HG02981 (cell line): Measurements from ENCODE around the gene IFITM2.
"Not testable (repeated sequence)": the region's sequence is repeated elsewhere in the genome, so short reads cannot be mapped to it uniquely, and the experiment has no call there.

Source experiments
- ATAC-seq: cut with Tn5 transposase; IDR thresholded peaks from one replicate; pipeline ENCODE4 v1.9.1; 2021; ENCODE audit warnings: mild to moderate bottlenecking, moderate library complexity; ENCODE audit not compliant: unreplicated experiment

Gene IFITM2

DNA sequence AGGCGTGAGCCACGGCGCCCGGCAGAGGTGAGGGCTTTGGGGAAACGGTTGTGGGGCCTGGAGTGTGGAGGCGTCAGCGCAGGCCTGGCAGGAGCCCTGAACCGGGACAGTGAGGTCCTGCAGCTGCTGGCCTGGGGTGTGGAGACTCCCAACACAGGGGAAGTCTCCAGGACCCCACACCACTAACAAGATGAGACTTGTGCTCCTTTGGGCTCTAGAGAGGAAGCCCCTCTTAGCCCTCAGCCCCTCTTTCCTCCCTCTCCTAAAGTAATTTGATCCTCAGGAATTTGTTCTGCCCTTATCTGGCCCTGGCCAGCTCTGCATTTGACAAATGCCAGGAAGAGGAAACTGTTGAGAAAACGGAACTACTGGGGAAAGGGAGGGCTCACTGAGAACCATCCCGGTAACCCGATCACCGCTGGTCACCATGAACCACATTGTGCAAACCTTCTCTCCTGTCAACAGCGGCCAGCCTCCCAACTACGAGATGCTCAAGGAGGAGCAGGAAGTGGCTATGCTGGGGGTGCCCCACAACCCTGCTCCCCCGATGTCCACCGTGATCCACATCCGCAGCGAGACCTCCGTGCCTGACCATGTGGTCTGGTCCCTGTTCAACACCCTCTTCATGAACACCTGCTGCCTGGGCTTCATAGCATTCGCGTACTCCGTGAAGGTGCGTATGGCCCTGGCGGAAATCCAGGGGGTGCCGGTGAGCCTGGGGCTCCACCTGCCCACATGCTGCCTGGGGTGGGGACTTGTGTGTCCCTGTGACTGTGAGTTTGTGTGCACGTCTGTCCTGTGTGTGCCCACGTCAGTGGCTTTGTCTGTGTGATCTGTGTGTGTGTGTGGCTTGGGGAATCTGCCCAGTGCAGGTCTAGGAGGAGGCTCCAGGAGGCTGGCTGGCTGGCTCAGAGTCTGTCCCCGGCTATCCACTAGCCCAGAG lies at the start of gene IFITM2:
Gene IFITM2, plus strand, starts transcription at position 51 of the 943 bp plus-strand sequence. Its CDS starts 377 bp downstream, at position 428.
- ATAC-seq = not testable (repeated sequence)

DNA sequence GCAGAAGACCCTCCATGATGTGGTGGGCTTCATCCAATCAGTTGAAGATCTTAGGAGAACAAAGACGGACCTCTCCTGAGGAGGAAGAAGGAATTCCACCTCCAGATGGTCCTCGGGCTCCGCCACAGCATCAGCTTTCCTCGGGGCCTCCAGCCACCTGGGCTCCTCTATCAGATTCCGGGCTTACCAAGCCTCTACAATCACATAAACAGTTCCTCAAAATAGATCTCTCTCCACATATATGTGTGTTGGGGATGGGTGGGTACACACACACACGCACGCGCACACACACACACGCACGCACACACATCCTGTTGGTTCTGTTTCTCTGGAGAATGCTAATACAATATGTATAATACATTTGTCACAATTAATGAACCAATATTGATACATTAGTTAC lies 48.2 kb upstream of the IFITM2 start:
- no peak for ATAC-seq

GRCh38 chr11:261624-262023 lies 46.0 kb upstream of the IFITM2 start:
- no peak for ATAC-seq

DNA sequence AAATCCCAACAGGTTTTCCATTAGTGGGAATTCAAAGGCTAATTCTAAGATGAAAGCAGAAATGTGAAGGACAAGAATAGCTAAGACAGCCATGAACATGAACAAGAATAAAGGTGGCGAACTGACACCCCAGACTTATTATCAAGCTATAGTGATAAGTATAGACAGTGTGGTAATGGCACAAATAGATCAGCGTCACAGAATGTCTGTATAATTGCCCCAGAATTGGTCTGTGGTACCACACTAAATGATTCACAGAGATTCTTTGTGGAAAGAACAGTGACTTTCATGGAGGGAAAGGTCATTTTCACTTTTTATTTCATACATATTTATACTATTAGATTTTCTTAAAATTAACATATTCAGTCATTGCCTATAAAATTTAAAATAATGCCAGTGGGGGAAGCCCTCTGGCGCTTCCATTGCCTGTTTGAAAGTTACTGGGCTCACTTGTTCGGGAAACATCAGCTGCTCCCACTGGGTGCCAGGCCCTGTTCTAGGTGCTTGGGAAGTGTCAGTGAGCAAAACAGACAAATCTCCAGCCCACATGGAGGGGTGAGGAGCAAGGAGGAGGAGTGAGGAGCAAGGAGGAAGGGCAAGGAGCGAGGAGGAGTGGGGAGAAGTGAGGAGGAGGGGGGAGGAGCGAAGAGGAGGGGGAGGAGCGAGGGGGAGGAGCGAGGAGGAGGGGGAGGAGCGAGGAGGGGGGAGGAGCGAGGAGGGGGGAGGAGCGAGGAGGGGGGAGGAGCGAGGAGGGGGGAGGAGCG lies 40.8 kb upstream of the IFITM2 start:
- no peak for ATAC-seq

GRCh38 chr11:267491-267994 lies 40.1 kb upstream of the IFITM2 start:
- ATAC-seq = no peak

GRCh38 chr11:268716-269145 lies 38.9 kb upstream of the IFITM2 start:
- peak; percentile 45 for ATAC-seq

DNA sequence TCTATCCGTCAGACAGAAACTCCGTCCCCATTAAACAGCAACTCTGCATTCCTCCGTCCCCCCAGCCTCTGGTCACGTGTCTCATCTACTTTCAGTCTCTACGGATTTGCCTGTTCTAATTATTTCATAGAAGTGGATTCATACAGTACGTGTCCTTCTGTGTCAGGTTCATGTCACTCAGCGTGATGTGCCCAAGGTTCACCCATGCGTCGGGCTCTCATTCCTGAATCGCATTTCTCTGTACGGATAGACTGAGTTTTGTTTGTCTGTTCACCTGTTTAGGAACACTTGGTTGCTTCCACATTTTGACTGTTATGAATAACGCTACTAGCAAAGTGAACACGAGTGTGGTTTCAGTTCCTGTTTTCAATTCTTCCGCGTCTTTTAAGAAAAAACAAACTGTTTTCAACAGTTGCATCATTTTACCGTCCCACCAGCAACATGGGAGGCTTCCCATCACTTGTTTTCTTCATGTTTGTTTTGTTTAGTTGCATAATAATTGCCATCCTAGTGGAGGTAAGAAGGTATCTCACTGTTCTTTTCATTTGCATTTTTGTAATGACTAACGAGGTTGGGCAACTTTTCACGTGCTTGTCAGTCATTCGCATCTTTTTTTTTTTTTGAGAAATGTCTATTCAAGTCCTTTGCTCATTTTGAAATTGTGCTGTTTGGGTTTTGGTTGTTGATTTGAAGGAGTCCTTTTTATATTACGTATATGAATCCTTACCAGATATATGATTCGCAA lies 38.3 kb upstream of the IFITM2 start:
- ATAC-seq = peak; percentile 64

GRCh38 chr11:270451-271318 lies 36.9 kb upstream of the IFITM2 start:
- no peak for ATAC-seq

DNA sequence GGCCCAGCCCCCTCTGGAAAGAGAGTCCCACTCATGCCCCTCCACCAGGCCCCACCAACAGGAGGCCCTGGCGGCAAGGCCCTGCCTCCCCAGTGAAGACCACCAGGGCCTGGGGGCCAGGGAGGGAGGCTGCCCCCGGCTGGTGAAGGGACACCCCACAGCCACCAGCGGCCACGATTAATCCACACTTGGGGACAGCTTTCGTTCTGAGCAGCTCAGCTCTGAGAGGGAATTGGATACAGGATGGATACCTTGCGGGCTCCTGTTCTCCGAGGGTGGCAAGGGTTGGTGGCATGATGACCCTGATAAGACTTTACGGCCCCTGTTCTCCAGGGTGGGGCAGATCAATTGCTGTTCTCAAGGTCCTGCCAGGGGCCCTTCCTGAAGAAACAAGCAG lies 36.3 kb upstream of the IFITM2 start:
- no peak for ATAC-seq

GRCh38 chr11:272195-272930 lies 35.3 kb upstream of the IFITM2 start:
- no peak for ATAC-seq

GRCh38 chr11:272931-273198 lies 34.8 kb upstream of the IFITM2 start:
- no peak for ATAC-seq

- ATAC-seq = no peak
Observed at GRCh38 chr11:276219-276618, 31.4 kb upstream of the IFITM2 start.

DNA sequence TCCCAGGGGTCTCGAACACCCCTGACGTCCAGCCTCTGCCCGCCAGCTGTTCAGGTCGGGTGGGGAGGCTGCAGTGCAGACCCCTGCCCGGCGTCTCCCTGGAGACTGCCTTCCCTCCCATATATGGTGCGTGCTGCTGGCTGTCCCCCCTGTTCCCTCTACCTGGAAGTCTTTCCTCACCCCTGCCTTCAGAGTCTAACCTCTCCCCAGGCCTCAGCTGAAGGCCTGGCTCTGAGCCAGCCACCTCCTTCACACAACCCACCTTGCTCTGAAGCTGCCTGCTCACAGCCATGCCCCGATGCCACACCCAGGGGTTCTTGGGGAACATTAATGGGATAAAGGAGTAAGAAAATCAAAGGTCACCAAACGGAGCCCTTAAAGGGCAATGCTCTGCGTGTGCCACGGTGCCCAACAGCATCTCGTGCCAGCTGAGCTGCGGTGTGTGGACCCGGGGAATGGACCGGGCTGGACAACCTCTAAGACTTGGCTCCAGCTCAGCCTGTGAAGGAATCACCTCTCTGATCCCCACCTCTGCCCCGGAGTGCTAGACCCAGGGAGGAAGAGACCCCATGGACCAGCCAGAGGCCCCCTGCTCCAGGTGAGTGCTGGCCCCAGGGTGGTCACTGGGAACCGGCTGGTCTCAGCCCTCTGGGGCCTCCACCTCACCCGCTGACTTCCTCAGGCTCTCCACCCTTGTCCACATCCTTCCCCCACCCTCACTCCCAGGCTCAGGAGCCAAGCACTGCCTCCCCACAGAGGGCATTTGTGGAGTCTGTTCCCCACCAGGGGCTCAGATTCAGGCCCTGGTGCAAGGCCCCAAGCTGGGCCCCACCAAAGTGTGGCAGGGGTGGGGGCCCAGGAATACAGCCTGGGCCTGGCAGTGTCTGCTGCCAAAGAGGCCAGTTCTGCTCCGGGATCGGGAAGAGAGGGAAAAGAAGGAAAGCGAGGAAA lies 29.3 kb upstream of the IFITM2 start, which contains the start of gene NLRP6:
Gene NLRP6, plus strand, starts transcription at position 407 of the 951 bp plus-strand sequence. Its CDS starts 163 bp downstream, at position 570.
- ATAC-seq = no peak

DNA sequence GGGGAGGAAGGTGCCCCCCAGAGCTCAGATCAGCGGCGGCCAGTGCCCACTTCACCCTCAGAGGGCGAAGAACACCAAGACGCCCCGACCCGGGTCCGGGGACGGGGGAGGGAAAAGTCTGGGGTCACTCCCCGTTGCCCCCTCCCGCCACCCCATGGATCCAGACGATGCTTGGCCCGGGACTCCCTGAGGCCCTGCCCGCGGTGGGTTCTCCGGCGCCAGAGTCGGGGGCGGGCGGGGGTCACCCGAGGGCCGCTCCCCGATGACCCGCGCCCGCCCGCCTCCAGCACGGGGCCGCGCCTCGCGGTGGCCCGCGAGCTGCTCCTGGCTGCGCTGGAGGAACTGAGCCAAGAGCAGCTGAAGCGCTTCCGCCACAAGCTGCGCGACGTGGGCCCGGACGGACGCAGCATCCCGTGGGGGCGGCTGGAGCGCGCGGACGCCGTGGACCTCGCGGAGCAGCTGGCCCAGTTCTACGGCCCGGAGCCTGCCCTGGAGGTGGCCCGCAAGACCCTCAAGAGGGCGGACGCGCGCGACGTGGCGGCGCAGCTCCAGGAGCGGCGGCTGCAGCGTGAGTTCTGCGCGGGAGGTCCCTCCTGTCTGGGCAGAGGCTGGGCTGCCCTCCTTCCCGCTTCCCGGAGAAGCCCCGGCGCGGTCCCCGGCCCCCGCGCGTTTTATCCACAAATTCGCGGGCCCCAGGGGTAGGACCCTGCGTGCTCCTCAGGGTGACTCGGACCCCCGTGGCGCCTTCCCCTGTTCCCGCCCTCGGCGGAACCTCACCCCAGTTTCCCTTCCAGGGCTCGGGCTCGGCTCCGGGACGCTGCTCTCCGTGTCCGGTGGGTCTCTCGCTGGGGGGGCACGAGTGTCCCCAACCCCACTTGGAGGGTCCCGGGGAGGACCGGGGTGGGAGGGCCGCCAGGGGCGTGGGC lies 28.3 kb upstream of the IFITM2 start:
- no peak for ATAC-seq

DNA sequence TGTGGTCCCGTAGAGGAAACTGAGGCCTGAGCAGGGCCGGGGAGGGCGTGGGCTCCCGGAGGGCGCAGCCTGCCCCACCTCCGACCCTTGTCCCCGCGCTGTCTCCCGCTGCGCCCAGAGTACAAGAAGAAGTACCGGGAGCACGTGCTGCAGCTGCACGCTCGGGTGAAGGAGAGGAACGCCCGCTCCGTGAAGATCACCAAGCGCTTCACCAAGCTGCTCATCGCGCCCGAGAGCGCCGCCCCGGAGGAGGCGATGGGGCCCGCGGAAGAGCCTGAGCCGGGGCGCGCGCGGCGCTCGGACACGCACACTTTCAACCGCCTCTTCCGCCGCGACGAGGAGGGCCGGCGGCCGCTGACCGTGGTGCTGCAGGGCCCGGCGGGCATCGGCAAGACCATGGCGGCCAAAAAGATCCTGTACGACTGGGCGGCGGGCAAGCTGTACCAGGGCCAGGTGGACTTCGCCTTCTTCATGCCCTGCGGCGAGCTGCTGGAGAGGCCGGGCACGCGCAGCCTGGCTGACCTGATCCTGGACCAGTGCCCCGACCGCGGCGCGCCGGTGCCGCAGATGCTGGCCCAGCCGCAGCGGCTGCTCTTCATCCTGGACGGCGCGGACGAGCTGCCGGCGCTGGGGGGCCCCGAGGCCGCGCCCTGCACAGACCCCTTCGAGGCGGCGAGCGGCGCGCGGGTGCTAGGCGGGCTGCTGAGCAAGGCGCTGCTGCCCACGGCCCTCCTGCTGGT lies 27.5 kb upstream of the IFITM2 start:
- ATAC-seq = no peak

DNA sequence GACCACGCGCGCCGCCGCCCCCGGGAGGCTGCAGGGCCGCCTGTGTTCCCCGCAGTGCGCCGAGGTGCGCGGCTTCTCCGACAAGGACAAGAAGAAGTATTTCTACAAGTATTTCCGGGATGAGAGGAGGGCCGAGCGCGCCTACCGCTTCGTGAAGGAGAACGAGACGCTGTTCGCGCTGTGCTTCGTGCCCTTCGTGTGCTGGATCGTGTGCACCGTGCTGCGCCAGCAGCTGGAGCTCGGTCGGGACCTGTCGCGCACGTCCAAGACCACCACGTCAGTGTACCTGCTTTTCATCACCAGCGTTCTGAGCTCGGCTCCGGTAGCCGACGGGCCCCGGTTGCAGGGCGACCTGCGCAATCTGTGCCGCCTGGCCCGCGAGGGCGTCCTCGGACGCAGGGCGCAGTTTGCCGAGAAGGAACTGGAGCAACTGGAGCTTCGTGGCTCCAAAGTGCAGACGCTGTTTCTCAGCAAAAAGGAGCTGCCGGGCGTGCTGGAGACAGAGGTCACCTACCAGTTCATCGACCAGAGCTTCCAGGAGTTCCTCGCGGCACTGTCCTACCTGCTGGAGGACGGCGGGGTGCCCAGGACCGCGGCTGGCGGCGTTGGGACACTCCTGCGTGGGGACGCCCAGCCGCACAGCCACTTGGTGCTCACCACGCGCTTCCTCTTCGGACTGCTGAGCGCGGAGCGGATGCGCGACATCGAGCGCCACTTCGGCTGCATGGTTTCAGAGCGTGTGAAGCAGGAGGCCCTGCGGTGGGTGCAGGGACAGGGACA lies 26.7 kb upstream of the IFITM2 start:
- ATAC-seq = no peak
